HG02884 (cell line): Measurements from ENCODE around the gene MEIKIN.
A peak's percentile ranks its signal among the peaks of the same experiment; 100 is the strongest.
"Not testable (repeated sequence)": the region's sequence is repeated elsewhere in the genome, so short reads cannot be mapped to it uniquely, and the experiment has no call there.

Source experiments
- ATAC-seq: cut with Tn5 transposase; IDR thresholded peaks from one replicate; pipeline ENCODE4 v1.9.1; 2021; ENCODE audit warnings: mild to moderate bottlenecking, moderate library complexity; ENCODE audit not compliant: unreplicated experiment

Gene MEIKIN

GRCh38 chr5:131914472-131914871, 31.0 kb downstream of the MEIKIN start:
- no peak for ATAC-seq

- ATAC-seq: no peak
Measured at GRCh38 chr5:131913603-131914002, 31.9 kb downstream of the MEIKIN start.

GRCh38 chr5:131906668-131907067, 38.8 kb downstream of the MEIKIN start:
- ATAC-seq: no peak

GRCh38 chr5:131902266-131902665, 43.2 kb downstream of the MEIKIN start:
- not testable (repeated sequence) for ATAC-seq

- ATAC-seq: no peak
Measured at GRCh38 chr5:131899686-131900085, 45.8 kb downstream of the MEIKIN start.

GRCh38 chr5:131883984-131884383, 61.5 kb downstream of the MEIKIN start:
- no peak for ATAC-seq

GRCh38 chr5:131879705-131880104, 65.8 kb downstream of the MEIKIN start:
- no peak for ATAC-seq

- ATAC-seq: no peak
Measured at GRCh38 chr5:131877873-131878272, 67.6 kb downstream of the MEIKIN start.

GRCh38 chr5:131871251-131871650, 74.2 kb downstream of the MEIKIN start:
- not testable (repeated sequence) for ATAC-seq

- no peak for ATAC-seq
Measured at GRCh38 chr5:131867524-131867923, 77.9 kb downstream of the MEIKIN start.

GRCh38 chr5:131863700-131864099, 81.8 kb downstream of the MEIKIN start:
- no peak for ATAC-seq

- no peak for ATAC-seq
Measured at GRCh38 chr5:131857388-131857787, 88.1 kb downstream of the MEIKIN start.

- no peak for ATAC-seq
Measured at GRCh38 chr5:131855452-131855851, 90.0 kb downstream of the MEIKIN start.

- ATAC-seq: peak; percentile 74
Measured at GRCh38 chr5:131854134-131854533, 91.3 kb downstream of the MEIKIN start.

- no peak for ATAC-seq
Measured at GRCh38 chr5:131848662-131849061, 96.8 kb downstream of the MEIKIN start.

GRCh38 chr5:131846536-131846935, 98.9 kb downstream of the MEIKIN start:
- no peak for ATAC-seq

- no peak for ATAC-seq
Measured at GRCh38 chr5:131845828-131846227, 99.6 kb downstream of the MEIKIN start.

- ATAC-seq: not testable (repeated sequence)
Measured at GRCh38 chr5:131842971-131843370, 102.5 kb downstream of the MEIKIN start.

- not testable (repeated sequence) for ATAC-seq
Measured at GRCh38 chr5:131832702-131833101, 112.8 kb downstream of the MEIKIN start.

GRCh38 chr5:131825404-131826013, 120.0 kb downstream of the MEIKIN start:
- peak; percentile 50 for ATAC-seq

GRCh38 chr5:131824631-131825030, 120.8 kb downstream of the MEIKIN start:
- ATAC-seq: no peak

GRCh38 chr5:131821221-131821620, 124.2 kb downstream of the MEIKIN start:
- no peak for ATAC-seq
